ENCODE measurements around the gene GCA.

The GCA gene, protein sequence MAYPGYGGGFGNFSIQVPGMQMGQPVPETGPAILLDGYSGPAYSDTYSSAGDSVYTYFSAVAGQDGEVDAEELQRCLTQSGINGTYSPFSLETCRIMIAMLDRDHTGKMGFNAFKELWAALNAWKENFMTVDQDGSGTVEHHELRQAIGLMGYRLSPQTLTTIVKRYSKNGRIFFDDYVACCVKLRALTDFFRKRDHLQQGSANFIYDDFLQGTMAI

DNA sequence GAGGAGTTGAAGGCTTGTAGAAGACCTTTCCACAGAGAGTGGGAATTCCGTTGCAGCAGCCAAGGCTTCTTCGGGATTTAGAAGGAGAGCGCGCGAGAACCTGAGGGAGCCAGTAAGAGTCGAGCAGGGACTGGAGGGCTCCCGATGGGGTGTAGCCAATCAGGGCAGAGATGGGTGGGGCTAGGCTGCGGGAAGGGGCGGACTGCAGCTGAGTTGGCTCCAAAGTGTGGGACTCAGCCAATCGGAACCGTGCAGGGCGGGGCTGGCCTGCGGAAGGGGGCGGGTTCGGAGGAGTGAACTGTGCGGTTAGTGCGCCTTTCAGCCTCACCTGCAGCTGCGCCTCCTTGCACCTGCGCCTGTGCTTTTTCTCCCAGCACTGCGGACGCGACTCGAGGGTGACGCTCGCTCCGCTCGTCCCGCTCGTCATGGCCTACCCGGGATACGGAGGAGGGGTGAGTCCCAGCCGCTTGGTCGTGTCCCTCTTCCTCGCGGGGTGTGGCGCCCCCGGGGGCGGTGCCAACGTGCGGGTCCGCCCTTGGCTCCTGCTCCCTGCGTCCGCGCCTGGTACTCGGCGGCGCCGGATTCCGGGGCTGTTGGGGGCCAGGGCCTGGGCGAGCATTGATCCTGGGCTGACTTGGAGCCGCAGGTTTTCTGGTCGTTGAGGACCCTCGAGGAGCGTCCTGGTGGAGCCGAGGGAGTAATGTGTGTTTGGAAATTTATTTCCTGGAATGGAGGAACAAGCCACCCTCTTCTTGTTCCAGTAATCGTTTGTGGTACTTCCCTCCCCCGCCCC, at the start of gene GCA:
Gene GCA (plus strand): TSS at position 309 of the 793 bp plus-strand sequence. CDS start 117 bp downstream, at position 426.
- peak; percentile 96 for DNase-seq (ENCODE audit: low read depth)

DNA sequence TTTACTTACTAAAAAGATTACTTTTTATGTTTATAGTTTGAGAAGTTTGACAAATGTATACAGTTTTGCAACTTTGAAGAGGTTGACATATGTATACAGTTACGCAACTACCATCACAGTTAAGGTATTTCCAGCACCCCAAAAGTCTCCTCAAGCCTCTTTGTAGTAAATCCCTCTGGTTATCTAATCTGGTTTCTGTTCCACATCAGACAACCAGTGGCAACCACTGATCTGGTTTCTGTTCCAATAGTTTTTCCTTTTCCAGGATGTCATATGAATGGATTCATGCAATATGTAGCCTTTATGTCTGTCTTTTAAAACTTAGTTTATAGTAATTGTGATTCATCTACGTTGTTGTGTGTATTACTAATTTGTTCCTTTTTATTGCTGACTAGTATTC, 48.9 kb upstream of the GCA start:
- DNase-seq (ENCODE audit: low read depth) = no peak

GRCh38 chr2:162297925-162298552, 45.9 kb upstream of the GCA start:
- peak; percentile 17 for DNase-seq (ENCODE audit: low read depth)

GRCh38 chr2:162298669-162299335, 45.1 kb upstream of the GCA start:
- DNase-seq (ENCODE audit: low read depth) = no peak

DNA sequence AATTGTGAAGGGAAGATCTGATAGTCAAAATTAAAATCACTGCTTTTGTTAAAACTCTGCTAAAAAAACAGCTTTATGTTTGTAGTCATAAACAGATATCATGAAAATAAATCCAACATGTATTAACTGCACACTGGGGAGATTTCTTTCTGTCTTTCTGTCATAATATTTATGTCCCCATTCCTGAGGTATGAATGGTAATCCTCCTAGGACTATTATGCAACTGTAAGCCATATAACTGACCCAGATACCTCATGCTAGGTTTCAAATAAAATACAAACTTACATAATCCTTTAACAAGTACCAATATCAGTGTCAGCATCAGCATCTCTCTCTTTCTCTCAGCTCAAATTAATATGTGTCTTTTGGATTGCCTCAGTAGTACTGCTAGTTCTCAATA, 43.7 kb upstream of the GCA start:
- DNase-seq (ENCODE audit: low read depth) = no peak

GRCh38 chr2:162301151-162301804, 42.7 kb upstream of the GCA start:
- peak; percentile 52 for DNase-seq (ENCODE audit: low read depth)

GRCh38 chr2:162301877-162302276, 42.1 kb upstream of the GCA start:
- DNase-seq (ENCODE audit: low read depth) = no peak

- no peak for DNase-seq (ENCODE audit: low read depth)
These were observed 38.0 kb upstream of the GCA start for GRCh38 chr2:162305901-162306300.

- no peak for DNase-seq (ENCODE audit: low read depth)
These were observed 35.0 kb upstream of the GCA start for GRCh38 chr2:162308747-162309503.

- DNase-seq (ENCODE audit: low read depth) = no peak
These were observed 31.1 kb upstream of the GCA start for GRCh38 chr2:162312853-162313252.

DNA sequence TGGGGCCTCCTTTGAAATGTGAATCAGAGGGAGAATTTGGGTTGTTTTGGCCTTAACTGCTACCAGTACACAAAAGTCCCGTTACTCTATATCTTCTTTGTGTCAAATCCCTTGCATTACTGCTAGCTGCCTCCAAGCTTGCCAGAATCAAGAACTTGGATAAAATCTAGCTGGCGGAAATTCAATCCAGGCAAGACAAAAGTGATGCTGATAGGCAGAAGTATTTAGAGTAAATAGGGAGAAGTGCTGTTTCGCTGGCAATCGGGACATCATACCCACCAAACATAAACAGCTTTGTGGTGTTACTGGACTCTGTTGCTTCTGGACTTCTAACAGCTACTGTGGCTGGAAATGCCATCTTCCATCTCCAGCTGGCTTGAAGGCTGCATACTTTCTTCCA, 28.0 kb upstream of the GCA start:
- DNase-seq (ENCODE audit: low read depth) = no peak

DNA sequence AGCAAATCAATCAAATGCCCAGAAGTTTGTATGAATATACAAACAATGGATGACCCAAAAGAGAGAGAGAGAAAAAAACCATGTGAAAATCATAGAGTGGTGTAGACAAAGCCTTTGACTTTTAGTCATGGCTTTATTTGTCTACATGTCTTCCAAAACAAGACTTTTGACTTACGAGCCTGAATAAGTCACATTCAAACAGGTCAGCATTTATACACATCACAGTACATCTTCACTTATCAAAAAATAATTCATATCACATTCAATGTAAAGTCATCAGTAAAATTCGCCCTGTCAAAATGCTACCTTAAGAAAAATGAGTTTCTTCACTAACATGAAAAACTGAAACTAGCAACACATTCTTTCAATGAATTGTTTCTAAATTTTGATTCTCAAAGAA, 27.3 kb upstream of the GCA start:
- no peak for DNase-seq (ENCODE audit: low read depth)

DNA sequence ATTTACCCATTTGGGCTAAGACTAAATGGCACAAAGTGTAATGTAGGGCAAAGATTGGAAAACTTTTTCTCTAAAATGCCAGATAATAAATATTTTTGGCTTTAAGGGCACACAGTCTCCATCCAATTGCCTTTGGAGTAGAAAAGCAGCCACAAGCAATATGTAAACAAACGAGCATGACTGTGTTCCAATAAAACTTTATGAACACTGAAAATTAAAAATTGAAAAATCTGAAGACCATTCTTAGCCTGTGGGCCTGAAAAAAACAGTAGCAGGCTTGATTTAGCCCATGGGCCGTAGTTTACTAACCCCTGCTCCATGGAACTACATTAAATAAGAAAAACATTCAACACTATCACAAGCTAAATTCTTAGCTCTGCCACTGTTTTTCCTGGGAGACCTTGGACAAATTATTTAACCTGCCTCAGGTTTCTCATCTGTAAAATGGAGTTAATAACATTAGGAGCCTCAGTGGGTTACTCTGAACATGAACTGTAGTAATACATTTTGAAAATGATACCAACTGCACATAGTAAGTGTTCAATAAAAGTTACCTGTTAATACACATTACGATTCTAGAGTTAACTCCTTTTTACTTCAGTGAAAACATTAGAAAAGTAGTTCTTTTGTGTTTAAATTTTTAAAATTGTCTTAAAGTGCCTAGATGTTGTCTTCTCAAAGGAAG, 26.7 kb upstream of the GCA start:
- no peak for DNase-seq (ENCODE audit: low read depth)

- no peak for DNase-seq (ENCODE audit: low read depth)
These were observed 26.0 kb upstream of the GCA start for GRCh38 chr2:162317861-162318327.

DNA sequence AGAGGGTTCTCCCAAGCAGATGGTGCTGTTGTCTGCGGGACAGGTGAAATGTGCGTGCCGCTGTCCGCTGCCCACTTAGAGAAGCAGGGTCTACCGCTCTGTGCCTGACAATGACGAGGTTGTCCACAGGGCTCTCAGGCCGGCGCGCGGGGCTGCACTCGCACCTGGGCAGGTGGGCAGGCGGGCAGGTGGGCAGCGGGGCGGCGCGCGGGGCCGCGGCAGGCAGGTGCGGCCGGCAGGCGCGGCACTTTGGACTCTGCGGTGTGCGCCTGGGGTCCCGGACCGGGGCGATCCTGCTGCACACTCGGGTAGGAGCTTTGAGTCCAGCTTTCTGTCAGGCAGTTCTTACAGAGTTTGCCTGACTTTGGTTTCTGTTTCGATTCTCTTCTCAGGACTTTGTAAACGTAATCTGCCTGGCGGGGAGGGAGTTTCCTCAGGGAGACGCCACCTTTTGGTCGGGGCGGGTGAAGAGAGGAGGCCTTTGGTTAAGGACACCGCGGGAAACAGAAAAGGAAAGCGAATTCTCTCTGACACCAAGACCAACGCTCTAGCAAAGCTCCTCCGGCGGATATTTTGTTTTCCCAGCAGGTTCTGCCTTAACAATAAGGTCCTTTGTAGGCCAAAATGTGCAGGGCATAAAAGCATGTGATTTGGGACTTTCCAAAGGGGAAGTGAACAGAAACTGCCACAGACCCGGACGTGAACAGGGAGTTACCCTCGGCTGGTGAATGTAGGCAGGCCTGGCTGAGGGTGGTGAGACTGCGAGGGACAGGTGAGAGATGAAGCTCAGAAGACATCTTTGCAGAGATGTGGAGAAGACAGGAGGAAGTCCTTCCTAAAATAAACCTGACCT, 25.4 kb upstream of the GCA start, which contains the start of gene IFIH1:
Gene IFIH1 (minus strand): TSS at position 357 of the 853 bp plus-strand sequence. CDS start 377 bp downstream, outside the sequence.
- DNase-seq (ENCODE audit: low read depth) = peak; percentile 55

GRCh38 chr2:162320864-162321517, 22.9 kb upstream of the GCA start:
- DNase-seq (ENCODE audit: low read depth) = no peak

- DNase-seq (ENCODE audit: low read depth) = no peak
These were observed 19.0 kb upstream of the GCA start for GRCh38 chr2:162324953-162325352.

GRCh38 chr2:162327134-162327769, 16.7 kb upstream of the GCA start:
- peak; percentile 9 for DNase-seq (ENCODE audit: low read depth)

Data from activated T-cell treated with anti-CD3 and anti-CD28 coated beads for 1 hour (primary cell).